Mononuclear cell (primary cell): ENCODE measurements around the gene SELPLG. TPM values are rescaled to one million over a fixed set of nuclear protein-coding genes. Genes with fewer than 3 reads are reported as not detected.
"Not testable (repeated sequence)": the region's sequence is repeated elsewhere in the genome, so short reads cannot be mapped to it uniquely, and the experiment has no call there.

Experiments
- H3K27me3 ChIP-seq: 2 replicates; pipeline ENCODE4 v1.6.0; 2011; ENCODE audit warnings: low read length, control low read depth; ENCODE audit not compliant: insufficient read depth
- H3K4me1 ChIP-seq: 2 replicates; pipeline ENCODE4 v1.5.1; 2011; ENCODE audit warnings: mild to moderate bottlenecking, low read length, control low read depth; ENCODE audit not compliant: insufficient read depth
- H3K4me3 ChIP-seq: 2 replicates; pipeline ENCODE4 v1.5.1; 2011; ENCODE audit warnings: mild to moderate bottlenecking, low read length, moderate library complexity
- H3K9me3 ChIP-seq: 2 replicates; pipeline ENCODE4 v1.5.1; 2011; ENCODE audit warnings: low read depth, mild to moderate bottlenecking, control low read depth, low read length
- total RNA-seq: library from RNA; depleted of rRNA; stranded (reverse); fragments of >200 nt; gene quantifications from one replicate; pipeline ENCODE4 v1.2.3, GENCODE V29; 2012

Gene SELPLG
- total RNA-seq, 1 donor, result 36.8 TPM

DNA sequence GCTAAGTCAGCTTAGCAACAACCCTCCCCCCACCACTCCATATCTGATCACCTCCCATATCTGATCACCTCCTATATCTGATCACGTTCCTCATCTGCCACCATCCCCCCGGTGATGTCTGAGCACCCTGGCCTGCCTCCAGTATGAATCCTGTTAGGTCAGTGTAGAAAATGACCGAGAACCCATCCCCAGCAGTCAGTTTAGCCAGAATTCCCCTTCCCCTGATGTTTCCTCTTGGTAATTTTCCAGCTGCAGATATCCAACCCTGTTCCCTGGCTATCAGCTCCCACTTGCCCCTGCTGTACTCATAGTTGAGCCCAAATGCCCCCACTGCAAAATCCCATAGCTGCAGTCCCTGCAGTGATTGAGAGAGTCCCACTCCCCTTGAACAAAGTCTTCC is 12.5 kb downstream of the SELPLG start:
- Histone ChIP-seq H3K4me1 (peaks cover 80% of the 10 kb centered on the region), H3K4me3 (no peak overlapping the region)

DNA sequence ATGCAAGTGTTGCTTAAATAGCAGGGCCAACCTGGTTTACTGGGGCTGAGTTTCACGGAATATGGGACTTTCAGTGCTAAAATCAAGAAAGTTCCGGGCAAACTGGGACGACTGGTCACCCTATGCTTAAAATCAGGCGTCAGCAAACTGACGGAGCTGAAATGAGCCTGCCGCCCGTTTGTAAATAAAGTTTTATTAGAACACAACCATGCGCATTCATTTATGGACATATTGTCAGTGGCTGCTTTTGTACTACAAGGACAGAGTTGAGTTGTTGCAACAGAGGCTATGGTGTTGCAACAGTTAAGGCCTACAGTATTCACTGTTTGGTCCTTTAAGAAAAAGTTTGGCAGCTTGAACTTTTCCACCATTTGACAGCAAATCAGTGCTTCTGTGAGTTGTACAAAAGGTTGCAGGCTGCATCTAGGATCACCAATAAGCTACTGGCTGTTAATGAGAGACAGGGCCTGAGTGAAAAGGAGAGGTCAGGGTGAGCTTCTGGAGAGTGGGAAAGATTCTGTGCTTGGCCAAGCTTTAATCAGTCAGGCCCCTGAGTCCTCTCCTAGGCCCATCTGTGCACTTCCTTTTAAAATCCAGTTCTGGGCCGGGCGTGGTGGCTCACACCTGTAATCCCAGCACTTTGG is 13.3 kb downstream of the SELPLG start:
- peaks cover 72% of the 10 kb centered on the region for H3K4me1 ChIP-seq
- H3K9me3 ChIP-seq, result peaks cover 4% of the 10 kb centered on the region
- H3K4me3 ChIP-seq, result no peak overlapping the region
- no peaks in the 10 kb centered on the region for H3K27me3 ChIP-seq

More for the DNA sequence above, 12.5 kb downstream of the SELPLG start:
- Histone ChIP-seq H3K27me3 (no peaks in the 10 kb centered on the region), H3K9me3 (no peaks in the 10 kb centered on the region)

DNA sequence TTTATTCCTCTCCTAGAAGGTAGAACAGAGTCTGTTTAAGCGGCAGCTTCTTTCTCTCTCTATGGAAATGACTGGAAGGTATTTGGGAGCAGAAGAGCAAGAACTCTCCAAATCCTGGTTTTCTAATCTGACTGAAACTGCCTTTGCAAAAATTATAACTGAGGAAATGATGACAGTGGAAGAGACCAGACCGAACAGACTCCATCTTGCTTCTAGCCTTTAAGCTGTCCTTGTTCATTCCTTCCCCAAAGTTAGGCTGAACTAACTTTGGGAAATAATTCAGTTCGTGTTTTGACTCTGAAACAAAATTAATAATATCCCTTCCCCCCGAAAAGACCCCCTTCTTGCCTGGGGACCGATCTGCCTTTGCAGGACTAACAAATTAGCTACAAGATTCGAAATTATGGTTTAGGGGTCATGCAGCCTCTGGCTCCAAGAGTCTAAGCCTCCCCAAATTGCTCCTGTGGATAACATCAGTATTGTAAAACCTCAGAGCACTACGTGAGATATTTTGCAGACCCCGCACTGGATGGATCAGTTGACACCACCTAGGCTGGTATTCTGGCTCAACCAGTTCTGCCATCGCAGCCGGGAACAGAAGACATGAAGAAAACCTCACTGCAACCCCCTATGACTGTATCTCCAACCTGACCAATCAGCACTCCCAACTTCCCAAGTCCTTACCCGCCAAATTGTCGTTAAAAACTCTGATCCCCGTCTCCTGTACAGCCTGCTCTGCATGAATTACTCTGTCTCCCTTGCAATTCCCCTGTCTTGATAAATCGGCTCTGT is 14.1 kb downstream of the SELPLG start:
- H3K4me3 ChIP-seq, result no peak overlapping the region
- H3K9me3 ChIP-seq, result peaks cover 4% of the 10 kb centered on the region
- peaks cover 70% of the 10 kb centered on the region for H3K4me1 ChIP-seq
- no peaks in the 10 kb centered on the region for H3K27me3 ChIP-seq

DNA sequence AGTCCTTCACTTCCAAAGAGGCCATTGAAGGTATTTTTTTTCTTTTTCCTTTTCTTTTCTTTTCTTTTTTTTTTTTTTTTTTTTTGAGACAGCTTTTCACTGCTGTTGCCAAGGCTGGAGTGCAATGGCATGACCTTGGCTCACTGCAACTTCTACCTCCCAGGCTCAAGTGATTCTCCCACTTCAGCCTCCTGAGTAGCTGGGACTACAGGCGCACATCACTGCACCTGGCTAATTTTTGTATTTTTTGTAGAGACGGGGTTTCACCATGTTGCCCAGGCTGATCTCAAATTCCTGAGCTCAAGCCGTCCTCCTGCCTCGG is 14.8 kb downstream of the SELPLG start:
- H3K4me1 ChIP-seq, result peaks cover 70% of the 10 kb centered on the region
- H3K9me3 ChIP-seq, H3K4me3 ChIP-seq, H3K27me3 ChIP-seq: not testable (repeated sequence)

DNA sequence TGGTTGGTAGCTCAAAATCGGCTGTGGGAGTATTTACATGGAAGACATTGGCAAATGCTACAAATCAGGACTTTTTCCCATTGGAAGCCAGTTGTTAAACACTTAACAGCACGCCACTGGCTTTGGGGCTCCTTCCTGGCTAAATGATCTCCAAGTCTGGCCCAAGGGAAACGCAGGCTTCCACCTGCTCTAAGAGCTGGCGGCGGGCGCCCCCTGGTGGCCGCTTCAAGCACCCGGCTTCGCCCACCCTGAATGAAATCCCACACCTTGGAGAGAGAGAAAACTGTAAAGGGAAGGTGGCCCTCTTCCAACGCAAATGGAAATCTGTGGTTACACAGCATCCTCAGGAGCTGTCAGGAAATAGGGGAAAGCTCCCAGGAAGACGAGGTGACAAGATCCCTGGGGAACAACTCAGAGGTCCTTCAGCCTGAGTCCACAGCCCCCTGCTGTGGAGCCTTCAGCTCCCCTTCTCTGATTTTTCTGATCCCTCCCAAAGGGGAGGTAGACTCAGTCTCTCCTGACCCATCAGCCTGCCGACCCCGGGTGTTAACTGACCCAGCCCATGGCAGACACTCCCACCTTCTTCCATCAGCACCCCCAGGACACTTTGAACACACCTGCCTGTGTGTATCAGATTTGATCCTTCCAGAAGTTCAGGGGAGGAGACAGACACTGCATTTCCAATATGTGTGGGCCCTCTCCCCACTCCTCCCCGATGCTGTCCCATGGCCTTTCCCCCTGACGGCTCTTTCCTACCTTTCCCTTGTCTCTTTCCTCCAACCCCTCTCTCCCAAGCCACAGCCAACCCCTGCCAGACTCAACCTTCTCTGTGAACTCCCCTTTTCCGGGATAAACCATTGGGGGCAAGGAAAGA is 15.4 kb downstream of the SELPLG start:
- peaks cover 4% of the 10 kb centered on the region for H3K9me3 ChIP-seq
- no peak overlapping the region for H3K4me3 ChIP-seq
- H3K4me1 ChIP-seq, result peaks cover 67% of the 10 kb centered on the region
- no peaks in the 10 kb centered on the region for H3K27me3 ChIP-seq

DNA sequence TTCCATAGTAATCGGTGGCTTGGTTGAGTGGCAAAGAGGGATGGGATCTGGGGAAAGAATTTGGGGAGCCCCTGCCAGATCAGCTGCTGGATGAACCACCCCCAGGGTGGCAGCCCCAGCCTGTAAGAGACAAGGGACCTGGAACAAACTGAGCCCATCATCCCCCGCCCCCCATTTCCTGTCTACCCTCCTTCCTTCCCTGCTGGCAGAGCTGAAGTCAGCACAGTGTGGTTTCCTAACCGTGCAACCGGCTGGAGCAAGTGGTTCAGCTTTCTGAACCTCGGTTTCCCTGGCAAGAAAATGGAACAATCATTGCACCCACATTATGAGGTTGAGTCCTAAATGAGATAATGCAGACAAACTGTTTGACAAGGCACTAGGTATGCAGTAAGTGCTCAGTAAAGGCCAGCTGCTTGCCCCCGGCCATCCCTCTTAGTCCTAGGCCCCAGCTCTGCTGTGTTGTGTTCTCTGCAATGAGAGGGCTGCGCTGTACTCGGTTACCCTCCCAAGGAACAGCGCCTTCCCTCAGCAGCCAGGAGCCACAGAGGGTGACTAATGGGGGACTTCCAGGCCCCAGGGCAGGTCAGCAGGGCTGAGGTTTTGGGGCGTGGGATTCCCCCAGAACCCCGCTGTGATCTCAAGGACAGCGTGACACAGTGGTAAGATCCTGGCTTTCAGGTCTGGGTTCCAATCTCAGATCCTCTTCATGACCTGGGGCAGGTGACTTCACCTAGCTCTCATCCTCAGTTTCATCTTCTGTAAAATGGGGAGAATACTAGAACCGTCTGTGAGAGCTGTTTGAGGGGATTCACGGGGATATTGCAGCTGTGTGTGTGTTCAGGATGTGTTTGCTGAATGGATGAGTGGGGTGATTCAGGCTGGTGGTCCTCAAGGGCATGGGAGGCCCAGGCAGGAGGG is 16.5 kb downstream of the SELPLG start:
- H3K9me3 ChIP-seq, result peaks cover 4% of the 10 kb centered on the region
- no peak overlapping the region for H3K4me3 ChIP-seq
- H3K4me1 ChIP-seq, result peaks cover 56% of the 10 kb centered on the region
- H3K27me3 ChIP-seq, result no peaks in the 10 kb centered on the region

DNA sequence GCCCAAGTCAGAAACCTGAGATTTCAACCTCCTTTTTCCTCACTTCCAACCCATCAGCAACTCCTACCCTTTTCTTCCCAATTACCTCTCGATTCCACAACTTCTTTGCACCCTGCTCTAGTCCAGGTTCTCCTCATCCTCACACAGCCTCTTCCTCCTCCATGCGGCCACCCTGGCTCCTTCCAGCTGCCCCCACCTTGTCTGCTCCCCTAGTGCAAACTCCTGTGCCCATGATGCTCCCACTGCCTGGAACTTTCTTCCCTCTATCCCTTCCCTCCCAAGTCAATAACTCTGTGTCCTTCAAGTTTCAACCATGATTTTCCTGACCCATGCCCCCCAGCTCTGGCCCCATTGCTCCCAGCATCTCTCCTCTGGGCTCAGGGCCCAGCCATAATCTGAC is 17.3 kb downstream of the SELPLG start:
- Histone ChIP-seq H3K27me3 (no peaks in the 10 kb centered on the region), H3K9me3 (peaks cover 4% of the 10 kb centered on the region), H3K4me1 (peaks cover 47% of the 10 kb centered on the region)

DNA sequence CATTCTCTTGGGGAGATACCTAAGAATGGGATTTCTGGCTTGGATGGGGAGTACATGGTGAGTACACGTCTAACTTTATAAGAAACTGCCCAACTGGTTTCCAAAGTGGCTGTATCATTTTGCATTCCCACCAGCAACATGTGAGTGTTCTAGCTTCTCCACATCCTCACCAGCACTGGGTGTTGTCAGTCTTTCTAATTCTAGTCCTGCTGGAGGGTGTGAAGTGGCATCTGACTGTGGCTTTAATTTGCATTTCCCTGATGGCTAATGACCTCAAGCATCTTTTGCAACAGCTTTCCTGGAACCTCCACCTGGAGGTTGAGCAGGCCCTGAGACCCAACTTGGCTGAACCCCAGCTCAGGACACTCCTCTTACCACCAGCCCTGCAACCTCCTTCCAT is 17.8 kb downstream of the SELPLG start:
- H3K4me1 ChIP-seq, result peaks cover 43% of the 10 kb centered on the region
- no peaks in the 10 kb centered on the region for H3K27me3 ChIP-seq
- H3K4me3 ChIP-seq, result no peak overlapping the region
- H3K9me3 ChIP-seq, result peaks cover 4% of the 10 kb centered on the region

More for the DNA sequence above, 17.3 kb downstream of the SELPLG start:
- no peak overlapping the region for H3K4me3 ChIP-seq

DNA sequence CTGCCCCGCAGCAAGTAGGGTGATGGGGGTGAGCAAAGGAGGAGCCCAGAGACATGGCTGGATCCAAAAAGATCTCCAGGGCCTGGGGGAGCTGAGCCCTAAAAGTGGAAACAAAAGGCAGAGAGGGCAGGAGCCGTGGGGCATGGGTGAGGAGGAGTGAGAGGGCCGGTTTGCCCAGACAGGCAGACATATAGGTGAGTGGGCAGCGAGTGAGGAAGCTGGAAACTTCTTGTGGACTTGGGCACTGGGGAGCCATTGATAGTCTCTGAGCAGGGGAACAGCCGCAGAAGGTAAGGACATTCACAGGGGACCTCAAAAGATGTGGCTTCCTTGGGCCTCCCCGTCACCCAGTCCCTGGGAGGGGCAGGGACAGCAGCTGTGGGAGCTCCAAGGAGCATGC is 19.1 kb downstream of the SELPLG start:
- no peak overlapping the region for H3K4me3 ChIP-seq
- H3K9me3 ChIP-seq, result peaks cover 4% of the 10 kb centered on the region
- no peaks in the 10 kb centered on the region for H3K27me3 ChIP-seq
- peaks cover 30% of the 10 kb centered on the region for H3K4me1 ChIP-seq

DNA sequence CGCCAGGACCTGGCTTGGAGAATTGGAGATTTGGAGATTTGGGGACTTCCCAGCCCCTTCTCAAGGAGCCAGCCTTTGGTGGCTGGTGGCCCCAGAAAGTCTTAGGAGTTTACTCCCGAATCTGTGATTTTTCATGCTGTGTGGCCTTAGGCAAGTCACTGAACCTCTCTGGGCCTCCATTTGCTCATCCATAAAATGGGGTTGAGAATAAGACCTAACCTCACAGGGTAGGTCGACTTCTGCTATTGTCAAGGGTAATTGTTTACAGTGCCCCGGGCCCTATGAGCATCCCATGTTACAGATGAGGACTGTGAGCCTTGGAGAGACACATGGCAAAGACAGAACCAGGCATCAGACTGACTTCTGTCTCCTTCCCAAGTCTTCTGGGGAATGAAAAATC is 19.7 kb downstream of the SELPLG start:
- Histone ChIP-seq H3K4me1 (peaks cover 26% of the 10 kb centered on the region), H3K27me3 (no peaks in the 10 kb centered on the region), H3K9me3 (peaks cover 4% of the 10 kb centered on the region), H3K4me3 (no peak overlapping the region)

DNA sequence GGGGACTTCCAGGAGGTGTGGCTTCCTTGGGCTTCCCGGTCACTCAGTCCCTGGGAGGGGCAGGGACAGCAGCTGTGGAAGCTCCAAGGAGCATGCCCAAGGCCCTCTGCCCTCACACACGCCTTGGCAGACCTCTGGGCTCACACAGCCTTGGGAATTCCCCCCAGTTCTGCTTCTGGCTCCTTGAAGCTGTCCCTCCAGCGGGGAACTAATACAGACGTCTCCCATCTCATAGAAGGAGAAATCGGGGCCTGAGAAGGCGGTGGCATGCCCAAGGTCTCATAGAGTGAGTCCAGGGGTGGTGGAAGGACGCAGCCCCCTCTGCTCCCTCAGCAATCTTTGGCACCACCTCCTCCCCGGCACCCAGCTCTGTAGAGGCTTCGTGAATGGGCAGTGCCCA is 20.1 kb downstream of the SELPLG start:
- Histone ChIP-seq H3K9me3 (peaks cover 4% of the 10 kb centered on the region), H3K4me1 (peaks cover 21% of the 10 kb centered on the region), H3K4me3 (no peak overlapping the region), H3K27me3 (no peaks in the 10 kb centered on the region)

DNA sequence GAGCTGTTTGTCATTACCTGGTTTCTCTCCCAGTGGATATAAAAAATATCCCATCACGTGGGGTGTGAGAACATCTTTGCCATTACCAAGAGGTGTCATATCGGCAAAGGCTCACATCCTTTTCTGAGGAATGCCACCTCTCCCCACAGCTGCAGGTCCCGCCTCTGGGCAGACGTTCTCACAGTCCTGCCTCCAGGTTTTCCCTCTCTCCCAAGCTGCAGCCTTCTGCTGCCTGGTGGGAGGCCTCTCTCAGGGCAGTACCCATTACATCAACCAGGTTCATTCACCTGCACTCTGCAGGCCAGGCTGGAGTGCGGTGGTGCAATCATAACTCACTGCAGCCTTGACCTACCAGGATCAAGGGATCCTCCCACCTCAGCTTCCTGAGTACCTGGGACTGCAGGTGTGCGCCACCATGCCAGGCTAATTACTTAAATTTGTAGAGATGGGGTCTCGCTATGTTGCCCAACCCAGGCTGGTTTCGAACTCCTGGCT is 20.9 kb downstream of the SELPLG start:
- Histone ChIP-seq H3K4me1 (peaks cover 14% of the 10 kb centered on the region), H3K9me3 (peaks cover 4% of the 10 kb centered on the region), H3K4me3 (no peak overlapping the region), H3K27me3 (no peaks in the 10 kb centered on the region)

DNA sequence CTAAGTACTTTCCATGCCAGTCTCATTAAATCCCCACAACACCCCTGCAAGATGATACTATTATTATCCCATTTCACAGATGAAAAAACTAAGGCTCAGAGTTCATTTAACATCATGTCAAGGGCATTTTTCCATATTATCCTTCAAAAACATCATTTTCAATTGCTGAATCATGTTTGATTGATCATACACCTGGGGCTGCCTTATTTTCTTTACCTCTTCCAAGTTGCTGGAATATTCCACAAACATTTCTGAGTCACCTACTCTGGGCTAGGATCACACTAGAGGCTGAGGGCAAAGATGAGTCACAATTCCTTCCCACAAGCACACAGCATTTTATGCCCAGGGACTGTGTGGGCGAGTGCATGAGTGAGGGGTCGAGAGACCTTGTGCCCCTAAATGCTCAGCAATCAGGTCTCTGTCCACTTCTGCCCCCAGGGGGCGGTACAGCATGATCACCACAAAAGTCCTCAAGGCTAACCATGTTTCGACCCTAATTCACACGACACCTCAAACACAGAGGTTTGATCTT is 21.7 kb downstream of the SELPLG start:
- Histone ChIP-seq H3K27me3 (no peaks in the 10 kb centered on the region), H3K4me3 (no peak overlapping the region), H3K4me1 (peaks cover 5% of the 10 kb centered on the region), H3K9me3 (peaks cover 4% of the 10 kb centered on the region)
